NCI-H2107 treated with DMSO at 0.1 percent for 48 hours (cell line): ENCODE results near the gene BEX3.
"Not testable (repeated sequence)": the region's sequence is repeated elsewhere in the genome, so short reads cannot be mapped to it uniquely, and the experiment has no call there.

Experiments
- DNase-seq: peaks from one replicate; lab custom pipeline; 2025; ENCODE audit not compliant: unreplicated experiment; lab: John Stamatoyannopoulos, UW

BEX3 gene

GRCh38 chrX:103376118-103376978, at the start of gene BEX3:
Gene BEX3, plus strand, starts transcription at chrX:103376538. Its CDS starts 984 bp downstream, at chrX:103377522.
- DNase-seq: peak; percentile 45

DNA sequence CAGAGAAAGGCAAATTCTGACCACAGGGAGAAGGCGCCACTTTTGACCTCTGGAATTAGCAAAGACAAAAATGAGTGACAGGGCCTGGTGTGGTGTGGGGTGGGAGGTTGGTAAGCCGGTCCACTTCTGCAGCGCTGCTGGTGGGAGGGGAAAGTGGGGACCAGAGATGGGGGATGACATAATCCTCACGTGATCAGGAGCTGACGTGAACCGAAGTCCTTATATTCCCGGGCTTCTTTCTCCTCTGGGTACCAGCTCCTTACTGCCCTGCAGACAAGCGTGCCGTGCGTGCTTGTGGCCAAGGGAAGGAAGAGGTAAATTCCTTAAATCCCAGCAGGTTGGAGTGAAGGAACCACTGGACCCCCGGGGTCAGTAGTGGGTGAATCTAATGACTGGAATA, 46.3 kb upstream of the BEX3 start, which contains the start of gene TCEAL7:
TCEAL7 (plus strand) TSS at position 249 of the 400 bp plus-strand sequence. CDS start 1,165 bp downstream, outside the sequence.
- no peak for DNase-seq

DNA sequence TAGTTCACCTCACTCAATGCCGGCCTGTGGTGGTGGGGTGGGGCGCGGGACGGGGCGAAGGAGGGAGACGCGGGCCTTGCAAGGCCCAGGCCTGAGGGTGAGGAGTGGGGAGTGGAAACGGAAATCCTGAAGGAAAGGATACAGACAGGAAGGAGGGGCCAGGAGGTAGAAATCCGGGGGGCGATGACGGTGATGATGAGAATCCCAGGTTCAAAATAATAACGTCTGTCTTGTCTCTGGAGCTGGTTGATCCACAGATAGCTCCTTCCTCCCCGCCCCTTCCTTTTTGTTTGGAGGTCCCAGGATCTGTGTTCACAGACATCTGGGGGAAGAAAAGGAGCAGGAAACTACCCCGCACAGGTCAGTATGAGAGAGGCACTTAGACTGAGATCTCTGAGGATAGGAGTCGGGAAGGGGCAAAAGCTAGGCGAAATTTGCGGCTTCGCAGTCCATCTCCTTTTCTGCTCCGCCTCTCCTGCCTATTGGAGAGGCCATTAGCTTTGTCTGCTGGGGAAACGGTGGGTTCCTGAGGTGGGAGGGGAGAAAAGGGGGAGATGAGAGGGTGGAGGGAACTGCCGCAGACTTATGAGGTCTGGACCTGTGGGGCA, 45.6 kb upstream of the BEX3 start:
- DNase-seq: no peak

- DNase-seq: no peak
These were observed 37.7 kb upstream of the BEX3 start for GRCh38 chrX:103338663-103339062.

DNA sequence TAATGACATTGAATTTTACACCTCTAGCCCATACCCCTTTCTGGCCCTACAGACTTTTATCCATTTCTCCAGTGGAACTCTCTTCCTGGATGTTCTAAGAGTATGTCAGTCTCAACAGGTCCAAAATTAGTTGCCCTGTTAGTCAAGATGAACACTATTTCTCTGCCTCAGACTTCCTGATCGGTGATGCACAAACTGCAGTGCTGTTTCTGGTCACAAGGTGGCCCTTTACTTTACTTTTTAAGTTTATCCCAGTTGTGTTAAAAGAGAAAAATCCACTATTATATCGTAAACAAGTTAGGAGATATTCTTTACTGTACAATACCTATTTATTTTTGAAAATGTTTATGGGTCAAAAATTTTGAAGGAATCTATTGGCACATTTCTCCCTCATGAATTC, 33.2 kb upstream of the BEX3 start:
- peak; percentile 22 for DNase-seq

- no peak for DNase-seq
These were observed 31.7 kb upstream of the BEX3 start for GRCh38 chrX:103344606-103345005.

DNA sequence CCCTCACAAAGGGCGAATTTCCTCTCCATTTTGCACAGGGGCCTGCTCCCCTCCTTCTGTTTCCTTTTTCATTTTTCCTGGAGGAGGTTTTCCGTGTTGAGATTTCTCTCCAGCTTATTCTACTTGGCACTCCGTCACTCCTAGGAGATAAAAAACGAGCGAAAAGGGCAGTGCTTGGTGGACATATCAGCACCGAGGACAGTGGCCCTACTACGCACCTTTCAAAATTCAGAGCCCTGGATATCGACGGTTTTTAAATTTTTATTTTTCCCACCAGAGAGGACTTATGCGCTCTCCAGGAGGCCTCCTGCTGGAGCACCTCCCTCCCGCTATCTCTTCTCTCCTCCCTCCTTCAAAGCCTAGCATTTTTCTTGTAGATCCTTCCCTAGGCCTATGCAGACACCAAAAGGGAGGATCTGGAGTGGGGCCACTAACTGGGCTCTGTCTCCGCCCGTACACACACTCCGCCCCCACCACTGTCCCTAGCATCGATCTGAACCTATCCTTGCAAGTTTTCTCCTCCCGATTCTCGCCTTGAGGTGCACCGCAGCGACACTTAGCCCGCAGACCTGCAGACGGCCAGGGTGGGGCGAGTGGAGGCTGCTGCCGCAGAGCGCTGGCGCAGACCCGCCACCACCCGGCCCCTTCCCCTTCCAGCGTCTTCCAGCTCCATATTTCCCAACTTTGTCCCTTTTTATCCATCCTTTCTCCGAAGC, 28.5 kb upstream of the BEX3 start:
- no peak for DNase-seq

DNA sequence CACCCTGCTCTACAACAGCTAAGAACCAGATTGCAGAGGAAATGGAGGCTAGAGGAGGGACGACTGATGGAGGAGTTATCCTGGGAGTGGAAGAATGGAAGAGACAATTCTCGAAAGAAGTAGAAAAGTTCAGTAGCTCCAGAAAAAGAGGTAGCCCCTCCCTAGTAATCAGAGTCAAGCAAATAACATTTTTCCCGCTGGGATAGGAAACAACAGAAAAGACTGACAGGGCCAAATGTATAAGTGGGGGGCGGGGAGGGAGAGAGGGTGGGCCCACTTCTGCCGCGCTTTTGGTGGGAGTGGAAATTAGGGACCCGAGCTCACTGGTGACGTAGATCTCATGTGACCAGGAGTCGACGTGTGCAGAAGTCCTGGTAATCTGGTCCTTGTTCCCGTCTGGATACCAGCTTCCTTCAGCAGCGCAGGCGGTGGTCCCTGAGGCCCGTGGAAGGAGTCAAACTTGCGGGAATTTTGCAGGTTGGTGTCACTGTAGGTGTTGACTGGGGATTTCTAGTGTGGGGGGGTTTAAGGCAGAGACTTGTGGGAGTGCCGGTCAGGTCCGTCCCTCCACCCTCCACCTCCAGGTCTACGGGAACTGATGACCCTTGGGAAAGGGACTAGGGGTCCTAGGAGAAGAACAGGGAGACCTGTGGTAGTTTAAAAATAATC, 20.1 kb upstream of the BEX3 start, which contains the start of gene TCEAL9:
TCEAL9 (plus strand) TSS at position 377 of the 669 bp plus-strand sequence. CDS start 1,179 bp downstream, outside the sequence.
- DNase-seq: peak; percentile 64

GRCh38 chrX:103356858-103357257, 19.5 kb upstream of the BEX3 start:
- DNase-seq: peak; percentile 6

DNA sequence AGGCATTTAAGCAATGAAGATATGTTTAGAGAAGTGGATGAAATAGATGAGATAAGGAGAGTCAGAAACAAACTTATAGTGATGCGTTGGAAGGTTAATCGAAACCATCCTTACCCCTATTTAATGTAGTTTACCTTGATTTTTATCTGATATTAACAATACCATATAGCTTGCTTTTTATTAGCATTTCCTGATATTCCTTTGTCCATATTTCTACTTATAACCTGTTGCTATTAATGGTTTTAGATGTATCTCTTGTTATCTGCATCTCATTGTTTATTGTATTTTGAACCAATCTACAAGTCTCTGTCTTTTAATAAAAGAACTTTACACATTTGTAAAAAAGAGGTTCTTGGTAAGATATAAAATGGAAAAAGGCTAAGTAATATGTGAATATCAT, 18.5 kb upstream of the BEX3 start:
- DNase-seq: no peak

- not testable (repeated sequence) for DNase-seq
These were observed 16.7 kb upstream of the BEX3 start for GRCh38 chrX:103359605-103360004.

DNA sequence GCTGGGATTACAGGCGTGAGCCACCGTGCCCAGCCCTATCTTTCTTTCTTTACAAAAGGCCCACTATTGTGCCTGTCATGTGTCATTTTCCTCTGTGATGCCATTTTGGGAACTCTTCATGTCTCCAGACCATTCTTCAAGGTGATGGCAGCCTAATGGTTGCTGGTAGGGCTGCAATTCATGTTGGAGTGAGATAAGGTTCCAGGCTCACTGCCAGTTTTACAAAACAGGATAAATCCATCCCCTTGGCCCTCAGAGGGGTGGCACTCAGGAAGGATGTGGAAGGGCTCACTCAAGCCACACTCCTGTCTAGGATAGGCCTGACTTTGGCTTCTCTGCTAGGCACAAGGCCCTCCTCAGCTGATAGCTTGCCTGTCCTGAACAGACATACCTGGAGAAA, 16.2 kb upstream of the BEX3 start:
- no peak for DNase-seq

DNA sequence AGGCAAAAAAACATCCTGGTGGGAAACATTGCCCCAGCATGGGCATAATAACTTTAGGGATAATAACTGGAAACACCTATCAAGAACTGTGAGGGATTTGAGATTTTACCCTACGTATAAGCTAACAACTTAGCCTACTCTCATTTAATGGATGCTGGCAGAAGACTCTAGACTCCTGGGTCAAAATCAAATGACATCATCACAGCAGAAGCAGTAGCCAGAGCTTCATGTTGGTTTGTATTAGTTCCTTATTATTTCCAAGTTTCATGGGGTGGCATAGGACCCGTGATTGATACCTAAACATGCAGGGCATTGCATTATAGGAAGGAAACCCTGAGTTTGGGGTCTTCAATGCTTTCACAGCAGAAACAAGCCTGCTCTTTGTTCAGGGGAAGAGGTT, 15.4 kb upstream of the BEX3 start:
- no peak for DNase-seq

- no peak for DNase-seq
These were observed 14.5 kb upstream of the BEX3 start for GRCh38 chrX:103361798-103362197.

GRCh38 chrX:103362474-103362873, 13.9 kb upstream of the BEX3 start:
- no peak for DNase-seq

- DNase-seq: no peak
These were observed 13.3 kb upstream of the BEX3 start for GRCh38 chrX:103363046-103363445.

DNA sequence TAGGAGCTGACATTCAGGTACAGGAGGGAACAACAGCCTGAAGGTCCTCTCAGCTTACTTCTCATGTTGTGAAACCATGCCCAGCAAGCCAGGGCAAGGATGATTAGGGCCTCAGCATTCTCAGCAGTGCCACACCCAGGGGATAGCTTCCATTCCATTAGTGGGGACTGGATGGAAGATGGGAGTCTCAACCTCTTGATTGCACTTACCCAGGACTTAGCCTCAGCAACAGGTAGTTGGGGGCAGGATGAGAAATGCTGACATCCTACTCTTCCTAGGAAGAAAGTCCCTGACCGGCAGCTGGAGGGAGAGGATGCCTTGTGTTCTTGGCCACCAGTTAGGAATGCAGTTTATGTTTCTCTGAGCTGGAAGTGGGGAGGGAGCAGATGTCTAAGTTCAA, 8.8 kb upstream of the BEX3 start:
- DNase-seq: no peak

GRCh38 chrX:103369479-103369878, 6.9 kb upstream of the BEX3 start:
- DNase-seq: no peak

DNA sequence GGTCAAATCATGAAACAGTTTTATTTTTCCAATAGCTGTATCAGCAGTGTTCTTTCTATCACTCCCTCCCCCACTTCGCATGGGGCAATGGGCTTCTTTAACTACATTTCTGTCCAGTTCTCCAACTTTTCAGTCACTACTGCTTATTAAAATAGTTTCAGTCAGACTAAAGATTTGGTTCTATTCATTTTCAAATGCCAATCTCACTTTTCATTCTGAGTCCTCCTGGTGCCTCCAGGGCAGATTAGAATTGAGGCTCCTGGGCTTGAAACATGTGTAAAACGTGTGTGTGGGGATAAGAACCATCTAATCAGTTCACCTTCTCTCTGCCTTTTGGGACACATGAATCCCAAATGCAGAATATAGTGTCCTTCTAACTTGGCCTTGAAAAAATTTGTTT, 3.5 kb upstream of the BEX3 start:
- no peak for DNase-seq

GRCh38 chrX:103373581-103373980, 2.8 kb upstream of the BEX3 start:
- DNase-seq: no peak

- peak; percentile 14 for DNase-seq
These were observed 614 bp downstream of the BEX3 start for GRCh38 chrX:103376979-103377324.
